HepG2 (cell line): ENCODE measurements around the gene ARID3C. TPM values are rescaled to one million over a fixed set of nuclear protein-coding genes. Genes with fewer than 3 reads are reported as not detected.

ENCODE experiments used
- ATF7-NPFF ChIP-seq: sonication (generic); formaldehyde crosslinking; IDR thresholded peaks from 2 replicates; pipeline ENCODE4 v1.8.1; 2023; ENCODE audit warnings: mild to moderate bottlenecking, low read depth, missing genetic modification reagents, moderate library complexity
- BATF2 ChIP-seq: sonication (generic); formaldehyde crosslinking; IDR thresholded peaks from 2 replicates; pipeline ENCODE4 v1.8.0; 2022; ENCODE audit warnings: mild to moderate bottlenecking, missing genetic modification reagents, moderate library complexity
- ERF ChIP-seq: IDR thresholded peaks from 2 replicates; pipeline ENCODE4 v1.6.1; 2018; ENCODE audit warnings: missing biosample characterization, missing genetic modification reagents
- HNRNPK ChIP-seq: fragments of 200-400 bp; formaldehyde crosslinking; IDR thresholded peaks from 2 replicates; pipeline ENCODE4 v1.6.1; 2018; ENCODE audit warnings: low read length, low read depth, moderate library complexity, mild to moderate bottlenecking; ENCODE audit not compliant: poor library complexity, severe bottlenecking
- NR1H2 ChIP-seq: sonication (generic); formaldehyde crosslinking; IDR thresholded peaks from 2 replicates; pipeline ENCODE4 v1.8.1; 2022; ENCODE audit warnings: low read depth, missing genetic modification reagents, borderline replicate concordance
- PAX8 ChIP-seq: sonication (generic); formaldehyde crosslinking; IDR thresholded peaks from 2 replicates; pipeline ENCODE4 v1.8.0; 2022; ENCODE audit warnings: mild to moderate bottlenecking, missing genetic modification reagents, borderline replicate concordance
- SKI ChIP-seq: fragments of 450-650 bp; IDR thresholded peaks from one replicate; pipeline ENCODE4 v1.6.1; 2018; ENCODE audit warnings: mild to moderate bottlenecking; ENCODE audit not compliant: partially characterized antibody
- STAT6 ChIP-seq: sonication (generic); formaldehyde crosslinking; IDR thresholded peaks from 2 replicates; pipeline ENCODE4 v1.4.0; 2020; ENCODE audit warnings: missing genetic modification reagents, mild to moderate bottlenecking, borderline replicate concordance
- U2AF2 ChIP-seq: fragments of 200-400 bp; formaldehyde crosslinking; IDR thresholded peaks from 2 replicates; pipeline ENCODE4 v1.6.1; 2017; ENCODE audit warnings: low read depth, mild to moderate bottlenecking, low read length
- ZFP36L2 ChIP-seq: sonication (generic); formaldehyde crosslinking; IDR thresholded peaks from 2 replicates; pipeline ENCODE4 v1.4.0; 2020; ENCODE audit warnings: missing genetic modification reagents
- ZFP37 ChIP-seq: sonication (generic); formaldehyde crosslinking; IDR thresholded peaks from 2 replicates; pipeline ENCODE4 v1.4.0; 2020; ENCODE audit warnings: missing genetic modification reagents, borderline replicate concordance
- ZHX2 ChIP-seq, 2 experiments: sonication (generic) in 1 of 2; formaldehyde crosslinking in 1 of 2; IDR thresholded peaks; 2 replicates each; pipeline versions ENCODE4 v1.6.1 to v1.9.0; 2014 to 2022; ENCODE audit warnings: antibody characterized with exemption in 1 of 2, borderline replicate concordance in 1 of 2, inconsistent platforms in 1 of 2, low read depth in 1 of 2, missing genetic modification reagents in 1 of 2
- ZKSCAN1 ChIP-seq: fragments of 150-350 bp; IDR thresholded peaks from 2 replicates; pipeline ENCODE4 v1.6.1; 2014; ENCODE audit warnings: low read length
- ZNF33B ChIP-seq: sonication (generic); formaldehyde crosslinking; IDR thresholded peaks from 2 replicates; pipeline ENCODE4 v1.5.1; 2020; ENCODE audit warnings: mild to moderate bottlenecking, missing genetic modification reagents
- ZNF468 ChIP-seq: sonication (generic); formaldehyde crosslinking; IDR thresholded peaks from 2 replicates; pipeline ENCODE4 v1.8.0; 2022; ENCODE audit warnings: mild to moderate bottlenecking, moderate library complexity, missing genetic modification reagents
- ZNF530 ChIP-seq: sonication (generic); formaldehyde crosslinking; IDR thresholded peaks from 2 replicates; pipeline ENCODE4 v1.5.0; 2020; ENCODE audit warnings: low read depth, mild to moderate bottlenecking, missing genetic modification reagents
- polyA plus RNA-seq, 8 experiments: library from polyadenylated mRNA; depleted of rRNA in 3 of 8; stranded (reverse) in 7 of 8; unstranded in 1 of 8; fragments of >200 nt; fragmentation: Illumina TruSeq in 4 of 8; extraction: Trizol in 4 of 8; gene quantifications; 2 replicates each; pipeline versions ENCODE4 v1.2.1 to v1.2.3, GENCODE V29; 2011 to 2016; ENCODE audit warnings: low read depth in 4 of 8, missing spikeins in 1 of 8, mixed read lengths in 1 of 8; ENCODE audit not compliant: insufficient read depth in 1 of 8
- total RNA-seq, 5 experiments: library from RNA; depleted of rRNA; stranded (reverse); fragments of >200 nt; fragmentation: Illumina TruSeq; extraction: Trizol; gene quantifications; 2 replicates each; pipeline ENCODE4 v1.2.3, GENCODE V29; 2016; ENCODE audit warnings: low read depth in 1 of 5
- TF ChIP-seq, protein P1 (sequence below): sonication (generic); formaldehyde crosslinking; IDR thresholded peaks from 2 replicates; pipeline ENCODE4 v1.8.1; 2023; ENCODE audit warnings: mild to moderate bottlenecking, moderate library complexity, missing genetic modification reagents
- TF ChIP-seq, protein P2 (sequence below): IDR thresholded peaks from 2 replicates; pipeline ENCODE4 v1.6.1; 2016; ENCODE audit warnings: missing genetic modification reagents, missing compliant biosample characterization

The ARID3C gene
- total and polyA plus RNA-seq, 2 of the 13 experiments (the other 11 are each of a cell fraction or from before 2014, with no cell fraction given): not detected

- TF ChIP-seq ZHX2 (IDR thresholded peaks at IDR 0.05; ENCODE audit: low read depth) (no peak), ZHX2 (CRISPR knock-in tag; IDR thresholded peaks at IDR 0.05; ENCODE audit: borderline replicate concordance) (no peak), PAX8 (no peak), BATF2 (CRISPR knock-in tag) (no peak), ZFP37 (CRISPR knock-in tag) (no peak), ERF (peak; percentile 41; the same call in 1 of the 2 replicates), ATF7-NPFF (CRISPR knock-in tag) (no peak), ZKSCAN1 (no peak), ZFP36L2 (CRISPR knock-in tag) (no peak), ZNF468 (CRISPR knock-in tag) (no peak), ZNF33B (CRISPR knock-in tag) (no peak), U2AF2 (no peak), SKI (peak; percentile 85), STAT6 (CRISPR knock-in tag) (no peak), ZNF530 (no peak), NR1H2 (CRISPR knock-in tag) (no peak), HNRNPK (no peak)
- TF ChIP-seq, protein P1, sequence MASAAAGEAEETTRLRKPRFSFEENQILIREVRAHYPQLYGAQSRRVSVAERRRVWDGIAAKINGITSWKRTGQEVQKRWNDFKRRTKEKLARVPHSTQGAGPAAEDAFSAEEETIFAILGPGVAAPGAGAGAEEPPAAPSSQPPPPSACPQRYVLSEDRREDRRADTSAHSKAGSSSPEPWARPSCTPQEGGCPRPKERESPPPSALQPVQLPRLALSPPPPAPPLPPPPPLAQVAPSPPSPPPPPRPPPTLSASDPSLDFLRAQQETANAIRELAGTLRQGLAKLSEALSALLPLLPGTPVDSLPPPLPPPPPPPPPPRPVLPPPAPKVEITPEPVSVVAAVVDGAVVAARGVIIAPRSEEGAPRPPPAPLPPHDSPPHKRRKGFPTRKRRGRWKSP (CRISPR knock-in tag): no peak
- TF ChIP-seq, protein P2, sequence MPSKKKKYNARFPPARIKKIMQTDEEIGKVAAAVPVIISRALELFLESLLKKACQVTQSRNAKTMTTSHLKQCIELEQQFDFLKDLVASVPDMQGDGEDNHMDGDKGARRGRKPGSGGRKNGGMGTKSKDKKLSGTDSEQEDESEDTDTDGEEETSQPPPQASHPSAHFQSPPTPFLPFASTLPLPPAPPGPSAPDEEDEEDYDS (CRISPR knock-in tag): no peak
These were observed 16.0 kb upstream of the ARID3C start (continued) for GRCh38 chr9:34644766-34645314.
